Activated T-cell treated with anti-CD3 and anti-CD28 coated beads for 48 hours (primary cell): ENCODE results near the gene ROR1.

Experiments
- DNase-seq: peaks from one replicate; pipeline ENCODE4 v3.0.0-alpha.2; 2020; ENCODE audit warnings: low read depth

ROR1 gene

GRCh38 chr1:63975481-63975880 is 201.7 kb downstream of the ROR1 start:
- no peak for DNase-seq

DNA sequence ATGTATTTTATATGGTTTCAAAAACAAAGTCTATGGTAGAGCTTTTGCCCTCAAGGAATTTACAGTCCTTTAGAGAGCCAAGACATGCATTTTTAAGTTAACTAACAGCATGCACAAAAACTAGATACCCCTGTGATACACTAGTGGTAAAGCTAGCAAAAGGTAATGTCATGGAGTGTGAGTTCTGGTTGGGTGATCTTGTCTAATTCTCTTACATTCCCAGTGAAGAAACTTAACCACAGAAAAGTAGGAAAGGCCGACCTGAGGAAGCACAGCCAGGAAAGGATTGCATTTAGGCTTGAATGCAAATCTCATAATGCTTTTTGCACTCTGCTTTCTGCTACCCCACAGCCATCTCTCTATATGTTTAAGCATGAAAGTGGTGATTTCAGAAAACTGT is 202.2 kb downstream of the ROR1 start:
- DNase-seq, result no peak

- no peak for DNase-seq
These were observed 203.6 kb downstream of the ROR1 start for GRCh38 chr1:63977466-63977865.

- no peak for DNase-seq
These were observed 207.1 kb downstream of the ROR1 start for GRCh38 chr1:63980740-63981407.

GRCh38 chr1:63981408-63981773 is 207.6 kb downstream of the ROR1 start:
- DNase-seq, result no peak

DNA sequence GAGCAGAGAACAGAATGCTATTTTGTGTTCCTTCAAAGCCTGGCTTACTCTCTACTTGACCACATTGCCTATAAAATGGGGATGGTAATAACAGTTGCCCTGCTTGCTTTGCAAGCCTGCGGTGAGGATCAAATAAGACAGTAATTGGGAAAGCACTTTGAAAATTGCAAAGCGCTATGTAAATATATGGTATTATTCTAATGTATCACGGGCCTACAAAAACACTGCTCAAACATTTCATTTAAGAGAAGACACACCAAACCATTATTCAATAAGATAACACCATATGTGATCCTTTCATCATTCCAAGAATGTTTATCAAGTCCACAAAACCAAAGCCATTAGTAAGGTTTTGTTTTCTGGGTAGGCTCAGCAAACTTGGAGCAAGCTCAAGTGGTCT is 208.4 kb downstream of the ROR1 start:
- no peak for DNase-seq

DNA sequence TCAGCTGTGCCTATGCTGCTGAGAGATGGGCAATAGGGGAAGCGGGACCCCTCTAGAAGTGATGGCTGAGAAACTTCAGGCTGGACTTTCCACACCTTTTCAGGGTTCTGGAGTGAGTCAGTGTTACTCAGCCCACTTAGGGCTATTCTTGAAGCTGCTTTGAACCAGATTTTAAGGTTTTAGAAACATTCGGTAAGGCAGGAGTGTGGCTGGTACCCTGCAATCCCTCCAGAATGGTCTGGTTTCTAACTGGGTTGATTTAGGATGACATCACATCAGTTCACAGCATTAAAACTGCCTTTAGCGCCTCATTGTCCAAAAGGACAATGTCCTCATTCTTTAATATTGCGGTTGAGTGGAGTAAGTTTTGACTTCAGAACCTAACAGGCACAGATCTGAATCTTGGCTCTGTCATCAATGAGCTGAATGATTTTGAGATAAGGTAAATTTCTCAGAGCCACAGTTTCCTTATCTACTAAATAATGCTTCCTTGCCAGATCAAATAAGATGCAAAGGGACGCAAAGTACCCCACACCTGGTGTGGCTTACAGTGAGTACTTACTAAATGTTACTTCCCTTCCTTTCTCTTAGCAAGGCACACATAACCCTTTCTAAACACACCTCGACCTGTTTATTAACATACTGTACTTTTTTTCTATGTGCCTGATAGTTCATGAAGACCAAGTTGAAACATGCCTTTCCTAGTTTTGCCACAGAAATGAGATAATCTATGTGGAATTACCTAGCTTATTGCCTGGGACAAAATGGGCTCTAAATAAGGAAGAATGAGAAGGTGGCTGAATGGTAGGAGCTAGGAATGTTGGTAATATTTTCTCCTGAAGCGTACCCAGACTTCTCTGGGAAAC is 209.8 kb downstream of the ROR1 start:
- DNase-seq, result no peak

DNA sequence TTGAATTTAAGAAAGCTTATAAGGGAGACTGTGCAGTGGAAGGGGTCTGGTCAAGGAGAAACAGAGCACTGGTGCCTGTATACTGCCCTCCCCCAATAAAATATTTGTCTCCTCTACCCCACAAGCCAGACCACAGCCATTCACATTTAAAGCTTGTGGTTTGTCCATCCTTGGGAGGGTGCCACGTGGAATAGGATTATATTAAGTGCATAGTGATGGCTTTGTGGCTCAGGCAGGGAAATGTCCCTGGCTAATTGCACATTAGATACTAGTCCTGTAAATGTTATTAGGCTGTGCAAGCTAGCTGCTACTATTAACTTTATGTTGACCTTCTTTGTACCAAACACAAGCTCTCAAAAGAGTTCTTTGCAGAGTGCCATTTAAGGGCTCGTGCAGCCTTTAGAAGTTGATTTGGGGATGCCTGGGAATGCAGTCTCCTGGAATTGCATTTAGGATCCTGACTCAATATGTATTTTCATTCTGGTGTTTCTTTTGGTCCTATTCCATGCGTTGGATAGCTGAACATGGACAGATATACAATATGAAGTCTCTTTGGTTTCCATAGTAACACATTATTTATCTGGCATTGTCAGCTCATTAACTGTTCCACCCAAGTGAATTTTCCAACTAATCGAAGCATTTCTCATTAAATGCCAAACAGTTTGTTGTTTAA is 210.6 kb downstream of the ROR1 start:
- no peak for DNase-seq

DNA sequence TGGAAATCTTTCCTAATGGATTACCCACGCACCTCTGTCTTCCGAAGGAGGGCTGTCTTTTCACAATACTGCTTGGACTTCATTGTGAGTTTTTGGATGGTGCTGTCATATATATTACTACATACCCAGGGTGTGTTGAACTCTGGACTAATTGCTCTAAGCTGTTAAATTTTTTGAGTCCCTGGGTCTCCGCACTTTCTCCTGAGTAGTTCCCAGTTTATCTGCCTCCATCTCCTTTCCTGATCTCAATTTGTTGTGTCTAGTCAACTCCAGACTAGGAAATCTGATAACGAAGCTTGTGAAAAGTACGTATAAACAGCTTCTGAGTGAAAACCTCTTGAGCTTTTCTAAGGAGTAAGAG is 211.1 kb downstream of the ROR1 start:
- no peak for DNase-seq

GRCh38 chr1:63987014-63987627 is 213.3 kb downstream of the ROR1 start:
- no peak for DNase-seq

DNA sequence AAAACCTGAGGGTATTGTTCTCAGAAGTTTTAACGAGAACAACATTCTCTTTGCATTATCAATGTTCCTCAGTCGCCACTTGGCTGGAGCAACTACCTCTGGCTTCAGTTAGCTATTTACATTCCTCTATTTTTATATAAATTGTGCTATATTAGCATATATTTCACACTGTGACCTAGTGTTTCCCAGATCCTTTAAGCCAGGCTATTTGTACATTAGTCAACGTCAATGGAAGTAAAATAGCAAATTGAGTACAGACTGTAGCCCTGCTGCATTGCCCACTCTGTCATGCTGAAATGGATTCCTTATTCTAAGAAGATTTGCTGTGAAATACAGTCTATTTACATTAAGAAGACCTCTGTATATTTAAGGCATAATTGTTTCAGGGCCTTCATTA is 213.8 kb downstream of the ROR1 start:
- no peak for DNase-seq

GRCh38 chr1:63988941-63989340 is 215.1 kb downstream of the ROR1 start:
- DNase-seq, result no peak

DNA sequence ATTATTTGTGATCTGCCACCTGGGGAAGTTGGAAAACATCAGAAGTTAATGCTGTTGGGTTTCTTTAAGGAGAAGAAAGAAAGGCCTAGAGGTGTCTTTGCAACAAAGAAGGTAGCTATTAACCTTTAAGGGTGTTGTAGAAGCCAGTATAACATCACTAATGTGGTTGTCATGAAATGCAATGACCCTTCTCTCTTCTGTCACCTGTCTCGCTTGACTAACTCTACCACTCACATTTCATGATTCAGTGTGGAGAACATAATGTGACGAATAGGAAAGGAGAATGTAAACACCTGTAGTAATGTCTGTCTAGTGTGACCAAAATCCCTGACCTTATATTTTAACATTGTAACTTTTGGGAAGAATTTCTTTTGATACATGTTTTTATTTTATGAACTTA is 217.9 kb downstream of the ROR1 start:
- no peak for DNase-seq

GRCh38 chr1:64000021-64000420 is 226.2 kb downstream of the ROR1 start:
- no peak for DNase-seq

- DNase-seq, result no peak
These were observed 227.2 kb downstream of the ROR1 start for GRCh38 chr1:64001038-64001437.

GRCh38 chr1:64004451-64005025 is 230.7 kb downstream of the ROR1 start:
- DNase-seq, result no peak

DNA sequence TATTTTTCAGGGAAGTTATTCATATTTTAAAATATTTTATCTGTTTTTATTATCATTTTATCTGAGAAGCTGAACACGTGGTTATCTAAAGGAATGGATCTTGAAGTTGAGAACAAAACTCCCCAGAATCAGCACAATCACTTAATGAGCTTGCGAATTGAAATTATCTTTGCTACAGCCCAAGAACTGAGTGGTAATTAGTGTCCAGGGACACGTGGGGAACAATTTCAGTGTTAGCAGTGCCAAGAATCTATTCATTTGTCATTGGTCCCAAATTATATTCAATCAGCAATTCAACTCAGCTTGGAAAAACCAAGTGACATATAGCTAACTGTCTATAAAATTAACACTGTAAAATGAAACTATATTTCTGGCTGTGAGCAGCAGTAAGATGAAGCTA is 232.0 kb downstream of the ROR1 start:
- no peak for DNase-seq

DNA sequence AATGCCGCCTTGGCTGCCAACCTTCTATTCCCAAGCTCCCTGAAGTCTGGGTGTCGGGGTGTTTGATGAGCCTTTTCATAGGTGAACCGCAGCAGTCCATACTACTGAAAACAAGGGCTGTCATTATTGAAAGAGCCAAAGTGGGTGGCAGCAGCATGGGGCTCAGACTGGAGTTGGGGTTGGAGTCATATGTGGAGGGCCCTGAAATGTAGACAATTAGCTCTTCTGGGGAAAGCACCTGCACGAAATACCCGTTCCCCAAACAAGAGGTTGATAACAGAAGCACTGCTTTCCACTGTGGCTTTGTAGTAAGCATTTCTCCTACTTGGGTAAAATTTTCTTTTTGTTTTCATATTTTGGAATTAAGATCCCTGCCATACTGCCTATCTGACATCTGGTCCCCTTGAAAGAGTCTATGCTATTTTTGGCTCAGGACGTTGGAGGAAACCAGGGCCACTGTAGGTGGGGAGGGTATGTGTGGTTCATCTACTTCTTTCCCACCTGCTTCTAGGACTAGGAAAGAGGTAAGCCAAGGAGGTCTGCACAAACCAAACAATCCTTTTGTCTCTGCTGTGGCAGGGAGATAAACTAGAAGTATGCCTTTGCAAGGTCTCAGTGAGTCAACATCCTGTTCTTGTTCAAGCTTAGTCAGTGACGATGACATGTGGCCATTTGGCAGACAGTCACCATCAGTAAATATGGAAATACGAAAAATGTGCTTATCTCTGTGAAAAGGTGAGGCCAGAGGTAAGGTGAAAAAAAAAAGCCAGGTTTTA is 232.6 kb downstream of the ROR1 start:
- DNase-seq, result no peak

DNA sequence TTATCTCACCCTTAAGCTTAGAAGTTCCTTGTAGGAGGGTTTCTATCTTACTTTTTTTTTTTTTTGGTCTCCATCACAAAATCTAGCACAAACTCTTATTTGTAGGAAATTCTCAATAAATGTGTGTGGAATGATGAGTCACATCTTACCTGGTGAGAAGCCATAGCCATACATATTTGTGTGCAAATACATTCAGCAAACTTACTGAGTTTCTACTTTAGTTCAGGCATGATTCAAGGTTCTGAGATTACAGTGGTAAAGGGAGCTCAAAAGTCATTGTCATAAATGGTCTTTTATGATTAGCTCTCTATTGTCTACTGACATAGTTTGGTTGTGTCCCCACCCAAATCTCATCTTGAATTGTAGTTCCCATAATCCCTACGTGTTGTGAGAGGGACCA is 236.5 kb downstream of the ROR1 start:
- DNase-seq, result no peak

- DNase-seq, result no peak
These were observed 239.6 kb downstream of the ROR1 start for GRCh38 chr1:64013395-64013794.

DNA sequence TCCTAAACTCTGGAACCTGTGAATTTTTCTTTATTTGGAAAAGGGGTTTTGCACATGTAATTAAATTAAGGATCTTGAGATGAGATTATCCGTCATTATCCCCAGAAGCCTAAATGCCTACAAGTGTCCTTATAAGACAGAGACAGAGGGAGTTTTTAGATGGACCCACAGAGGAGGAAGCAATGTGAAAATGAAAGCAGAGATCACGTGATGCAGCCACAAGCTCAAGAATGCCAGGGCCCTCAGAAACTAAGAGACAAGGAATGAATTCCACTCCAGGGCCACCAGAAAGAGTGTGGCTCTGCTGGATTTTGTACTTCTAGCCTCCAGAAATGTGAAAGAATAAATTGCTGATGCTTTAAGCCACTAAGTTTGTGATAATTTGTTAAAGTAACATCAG is 246.0 kb downstream of the ROR1 start:
- no peak for DNase-seq

DNA sequence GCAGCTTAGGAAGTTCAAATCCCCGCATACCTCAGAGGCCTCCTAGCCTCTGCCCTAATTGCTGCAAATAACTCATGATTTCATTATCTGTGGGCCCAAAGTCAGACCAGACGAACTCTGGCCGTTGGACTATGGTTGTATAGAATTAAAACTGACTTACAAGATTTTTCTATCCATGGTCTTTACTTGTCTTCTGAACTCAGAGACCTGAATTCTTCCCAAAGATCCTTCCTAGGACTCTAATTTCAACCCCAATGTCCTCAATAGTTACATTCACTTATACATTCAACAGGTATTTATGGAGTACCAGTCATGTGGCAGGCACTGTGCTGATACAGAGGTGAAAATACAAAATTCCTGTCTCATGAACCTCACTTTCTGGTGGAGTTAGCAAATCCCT is 247.2 kb downstream of the ROR1 start:
- no peak for DNase-seq
